ENCODE data around the gene STAB2. TPM values are rescaled to one million over a fixed set of nuclear protein-coding genes. Genes with fewer than 3 reads are reported as not detected.

Gene STAB2
- polyA plus RNA-seq, 1 of the 3 experiments (the other 2 are of a cell fraction) = not detected

- no peak for TF ChIP-seq RFX5 (IDR thresholded peaks at IDR 0.05; ENCODE audit: low read length)
- no peak for TF ChIP-seq EP300 (IDR thresholded peaks at IDR 0.05; ENCODE audit: borderline replicate concordance in 1 of 2, low read depth in 1 of 2, low read length in 1 of 2)
- TF ChIP-seq RAD21 (IDR thresholded peaks at IDR 0.05; ENCODE audit: low read length) = no peak
- no peak for TF ChIP-seq RCOR1 (IDR thresholded peaks at IDR 0.05; ENCODE audit: low read length)
- no peak for TF ChIP-seq CTCF (IDR thresholded peaks at IDR 0.05)
- no peak for TF ChIP-seq SIN3A (IDR thresholded peaks at IDR 0.05; ENCODE audit: borderline replicate concordance, low read depth, low read length)
- TF ChIP-seq FOXM1 (IDR thresholded peaks at IDR 0.05; ENCODE audit: low read depth) = no peak
- no peak for TF ChIP-seq FOXJ3 (CRISPR knock-in tag; IDR thresholded peaks at IDR 0.05)
- no peak for TF ChIP-seq NRF1 (IDR thresholded peaks at IDR 0.05; ENCODE audit: low read depth, low read length)
- TF ChIP-seq EZH2phosphoT487 (IDR thresholded peaks at IDR 0.05; ENCODE audit: borderline replicate concordance, low read depth) = no peak
- TF ChIP-seq ELF1 (IDR thresholded peaks at IDR 0.05) = no peak
- TF ChIP-seq ZBTB33 (IDR thresholded peaks at IDR 0.05; ENCODE audit: borderline replicate concordance, low read depth) = no peak
- TF ChIP-seq JUND (IDR thresholded peaks at IDR 0.05) = no peak
- no peak for TF ChIP-seq TCF12 (IDR thresholded peaks at IDR 0.05)
- no peak for TF ChIP-seq SMC3 (IDR thresholded peaks at IDR 0.05; ENCODE audit: low read depth, low read length)
- TF ChIP-seq NFIC (IDR thresholded peaks at IDR 0.05; ENCODE audit: borderline replicate concordance) = no peak
- no peak for TF ChIP-seq MEF2A (IDR thresholded peaks at IDR 0.05; ENCODE audit: borderline replicate concordance, low read depth)
- TF ChIP-seq TAF1 (IDR thresholded peaks at IDR 0.05; ENCODE audit: borderline replicate concordance, low read depth, low read length) = no peak
- H3K79me2 ChIP-seq (ENCODE audit: insufficient read depth) = no peaks in the 10 kb centered on the region
- H3K9me3 ChIP-seq = no peaks in the 10 kb centered on the region
- WGBS (ENCODE audit: low lambda C conversion rate) = 49% methylated on average over 2 of the region's 2 CpGs
- no peak overlapping the region for H3K9ac ChIP-seq
- no peaks in the 10 kb centered on the region for H3K36me3 ChIP-seq (replicated peaks in 1 of 2; ENCODE audit: control insufficient read depth in 1 of 2, insufficient read depth in 2 of 2, low read length in 1 of 2)
- no peak overlapping the region for H2AFZ ChIP-seq (ENCODE audit: low read depth)
- no peak for DNase-seq
- ChIA-PET POLR2A (no interaction called here), CTCF (interaction anchor here (1.0 kb wide), 1 partner anchor 10 kb away, joined by 3 read pairs; no protein-coding TSS in a partner anchor)
- peaks cover 2% of the 10 kb centered on the region; the same call in 1 of the 2 replicates for H3K27me3 ChIP-seq (ENCODE audit: insufficient read depth)
- H3F3A ChIP-seq (replicated peaks; ENCODE audit: insufficient read depth) = no peaks in the 10 kb centered on the region
- H3K9me2 ChIP-seq = no peaks in the 10 kb centered on the region
- H3K4me2 ChIP-seq = no peak overlapping the region
- no peak overlapping the region for H3K4me3 ChIP-seq (ENCODE audit: low read depth in 2 of 2, low read length in 1 of 2)
- no peak overlapping the region for H3K27ac ChIP-seq (ENCODE audit: low read depth in 2 of 2, low read length in 1 of 2)
- H3K4me1 ChIP-seq (ENCODE audit: control insufficient read depth in 1 of 2, insufficient read depth in 2 of 2, low read depth in 1 of 2, low read length in 1 of 2) = no peaks in the 10 kb centered on the region; a peak in 1 of 4 replicates
- no peaks in the 10 kb centered on the region for H4K20me1 ChIP-seq (ENCODE audit: insufficient read depth)
These were observed 103.4 kb downstream of the STAB2 start for GRCh38 chr12:103690426-103690825.

Measured in SK-N-SH (cell line).